Activated T-helper 1 cell treated with anti-CD3 and anti-CD28 coated beads, Interleukin-2, amount 50 U/mL, for 16 hours (primary cell): ENCODE results near the gene NUP62.
A peak's percentile ranks its signal among the peaks of the same experiment; 100 is the strongest.
"Not testable (repeated sequence)": the region's sequence is repeated elsewhere in the genome, so short reads cannot be mapped to it uniquely, and the experiment has no call there.

Experiments used
- DNase-seq, 2 donors: peaks; one replicate each; pipeline ENCODE4 v3.0.0-alpha.2; 2020; ENCODE audit warnings: low read depth in 1 of 2, low spot score in 1 of 2

NUP62 gene

DNA sequence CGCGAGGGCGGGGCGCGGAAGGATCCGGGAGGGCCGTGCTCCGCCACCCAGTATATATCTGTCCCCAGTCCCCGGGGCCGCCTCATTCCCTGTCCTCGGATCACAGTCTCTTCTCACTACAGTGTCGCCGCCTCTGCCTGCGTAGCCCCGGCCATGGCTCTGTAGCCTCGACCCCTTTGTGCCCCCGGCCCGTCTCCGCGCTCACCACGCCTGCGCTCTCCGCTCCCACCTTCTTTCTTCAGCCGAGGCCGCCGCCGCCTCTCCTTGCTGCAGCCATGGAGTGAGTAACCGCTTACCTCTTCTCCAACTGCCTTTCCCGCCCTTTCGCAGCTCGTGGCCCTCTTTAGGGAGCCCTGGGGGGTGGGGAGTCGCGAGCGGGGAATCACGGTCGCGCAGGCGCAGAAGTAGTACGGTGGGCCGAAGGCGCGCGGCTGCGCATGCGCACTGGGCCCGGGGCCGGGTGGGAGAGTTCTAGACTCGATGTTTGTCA, at the start of gene NUP62, which contains the start of gene ATF5:
TSS of gene NUP62 (minus strand) at position 384 of the 490 bp plus-strand sequence. CDS start 19,697 bp downstream, outside the sequence.
TSS of gene ATF5 (plus strand) at position 85 of the 490 bp plus-strand sequence. CDS start 1,646 bp downstream, outside the sequence.
- DNase-seq = peak; percentile 81 to 86

GRCh38 chr19:49978324-49978723, 49.0 kb upstream of the NUP62 start:
- no peak for DNase-seq

- no peak for DNase-seq
Measured at GRCh38 chr19:49977881-49978280, 48.6 kb upstream of the NUP62 start.

DNA sequence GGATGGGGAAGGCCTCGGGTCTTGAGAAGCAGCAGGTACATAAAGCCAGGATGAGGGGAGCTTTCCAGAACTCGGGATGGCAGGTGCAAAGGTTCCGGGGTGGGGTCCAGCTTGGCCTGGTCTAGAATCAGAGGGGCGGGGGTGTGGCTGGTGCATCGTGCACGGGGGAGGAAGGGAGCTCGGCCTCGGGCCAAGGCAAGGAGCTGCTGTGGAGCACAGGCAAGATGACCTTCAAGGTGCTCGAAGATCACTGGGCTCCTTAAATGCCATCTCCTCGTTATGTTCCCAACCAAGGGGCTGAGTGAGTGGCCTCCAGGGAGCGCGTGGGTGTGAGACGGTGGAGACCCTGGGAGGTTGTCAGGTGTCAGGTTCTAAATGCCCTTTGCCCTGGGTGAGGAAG, 47.8 kb upstream of the NUP62 start:
- DNase-seq = no peak

- no peak for DNase-seq
Measured at GRCh38 chr19:49976496-49976895, 47.2 kb upstream of the NUP62 start.

DNA sequence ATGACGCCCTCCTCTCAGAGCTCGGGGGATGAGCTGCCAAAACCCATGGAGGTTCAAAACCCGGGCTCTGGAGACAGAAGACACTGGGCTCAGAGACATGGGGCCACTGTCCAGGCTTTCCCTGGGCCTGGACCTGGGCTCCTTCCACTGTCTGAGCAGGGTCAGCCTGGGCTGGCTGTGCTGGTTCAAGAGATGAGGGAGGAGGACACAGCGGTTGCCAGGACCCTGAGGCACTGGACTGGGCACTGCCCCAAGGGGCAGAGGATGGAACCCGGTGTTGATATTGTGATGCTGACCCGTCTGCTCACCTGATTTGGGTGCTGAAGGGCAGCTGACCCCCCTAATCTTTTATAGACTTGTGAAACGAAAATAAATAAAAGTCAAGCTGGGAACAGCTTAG, 45.7 kb upstream of the NUP62 start:
- DNase-seq = no peak

DNA sequence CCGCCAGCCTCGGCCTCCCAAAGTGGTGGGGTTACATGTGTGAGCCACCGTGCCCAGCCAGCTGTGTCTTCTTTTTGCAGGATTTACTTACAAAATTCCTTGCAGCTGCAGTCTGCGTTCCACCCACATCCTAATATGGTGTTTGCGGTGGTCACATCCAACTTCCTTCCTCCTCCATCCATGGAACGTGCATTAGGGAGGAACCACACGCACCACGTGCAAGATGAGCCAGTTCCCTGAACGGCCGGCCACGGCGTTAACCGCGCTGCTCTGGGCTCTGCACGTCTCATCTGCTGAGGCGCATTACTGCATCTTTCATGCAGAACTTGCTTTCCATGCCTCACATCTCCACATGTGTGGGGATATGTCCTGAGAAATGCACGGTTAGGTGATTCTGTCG, 44.7 kb upstream of the NUP62 start:
- DNase-seq = no peak

DNA sequence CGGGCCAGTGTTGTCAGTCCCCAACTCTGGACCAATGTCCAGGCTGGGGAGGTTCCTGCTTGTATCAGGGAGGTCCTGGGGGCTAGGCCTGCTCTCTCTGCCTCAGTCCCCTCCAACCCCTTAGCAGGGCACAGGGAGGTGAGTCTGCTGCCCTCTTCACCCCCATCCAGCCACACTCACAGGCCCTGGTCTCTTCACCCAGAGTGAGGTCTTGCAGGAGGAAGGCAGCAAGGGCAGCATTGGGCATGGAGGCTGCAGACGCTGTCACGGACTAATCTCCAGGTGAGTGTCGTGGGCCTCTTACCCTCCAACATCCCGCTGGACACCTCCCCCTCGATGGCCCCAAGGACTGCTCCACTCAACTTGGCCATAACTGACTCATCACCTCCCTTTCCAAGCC, 43.5 kb upstream of the NUP62 start:
- no peak for DNase-seq

DNA sequence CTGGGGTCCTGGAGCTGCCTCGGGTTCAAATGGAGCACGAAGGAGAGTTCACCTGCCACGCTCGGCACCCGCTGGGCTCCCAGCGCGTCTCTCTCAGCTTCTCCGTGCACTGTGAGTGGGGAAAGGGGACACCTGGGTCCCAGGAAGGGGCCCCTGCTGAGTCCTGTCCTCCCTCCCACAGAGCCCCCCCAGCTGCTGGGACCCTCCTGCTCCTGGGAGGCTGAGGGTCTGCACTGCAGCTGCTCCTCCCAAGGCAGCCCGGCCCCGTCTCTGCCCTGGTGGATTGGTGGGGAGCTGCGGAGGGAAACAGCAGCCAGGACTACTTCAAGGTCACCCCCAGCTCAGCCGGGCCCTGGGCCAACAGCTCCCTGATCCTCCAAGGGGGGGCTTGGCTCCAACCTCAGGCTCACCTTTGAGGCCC, 42.7 kb upstream of the NUP62 start:
- DNase-seq = no peak

DNA sequence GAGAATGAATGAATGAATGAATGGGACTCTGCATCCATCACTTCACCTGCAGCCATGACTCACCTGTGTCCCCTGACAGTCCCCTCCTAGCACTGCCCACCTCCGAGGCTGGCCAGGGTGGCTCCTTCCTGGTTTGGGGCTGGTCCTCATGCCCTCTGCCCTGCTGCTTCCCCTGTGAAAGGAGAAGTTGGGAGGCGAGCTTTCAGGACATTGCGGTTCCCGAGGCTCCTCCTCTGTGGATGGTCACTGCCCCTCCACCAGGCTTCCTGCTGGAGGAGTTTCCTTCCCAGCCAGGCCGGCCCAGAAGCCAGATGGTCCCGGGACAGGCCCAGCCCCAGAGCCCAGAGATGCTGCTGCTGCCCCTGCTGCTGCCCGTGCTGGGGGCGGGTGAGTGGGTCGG, 40.1 kb upstream of the NUP62 start:
- not testable (repeated sequence) for DNase-seq

DNA sequence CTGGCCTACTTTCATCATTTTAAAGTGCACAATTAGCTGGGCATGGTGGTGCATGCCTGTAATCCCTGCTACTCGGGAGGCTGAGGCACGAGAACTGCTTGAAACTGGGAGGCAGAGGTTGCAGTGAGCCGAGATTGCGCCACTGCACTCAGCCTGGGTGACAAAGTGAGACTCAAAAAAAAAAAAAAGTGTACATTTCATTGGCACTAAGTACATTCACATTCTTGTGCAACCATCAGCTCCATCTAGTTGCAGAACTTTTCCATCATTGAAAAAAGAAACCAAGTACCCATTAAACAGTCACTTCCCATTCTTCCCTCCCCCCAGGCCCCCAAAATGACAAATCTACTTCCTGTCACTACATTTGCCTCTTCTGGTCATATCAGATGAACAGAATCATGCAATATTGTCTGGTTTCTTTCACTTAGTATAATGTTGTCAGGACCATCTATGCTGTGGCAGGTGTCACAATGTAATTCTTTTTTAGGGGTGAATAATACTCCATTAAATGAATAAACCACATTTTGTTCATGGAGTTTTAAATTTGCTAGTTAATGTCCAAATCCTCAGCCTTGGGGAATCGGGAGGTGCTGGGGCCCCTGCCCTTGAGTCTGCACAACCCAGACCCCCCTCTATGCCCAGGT, 39.1 kb upstream of the NUP62 start:
- no peak for DNase-seq

DNA sequence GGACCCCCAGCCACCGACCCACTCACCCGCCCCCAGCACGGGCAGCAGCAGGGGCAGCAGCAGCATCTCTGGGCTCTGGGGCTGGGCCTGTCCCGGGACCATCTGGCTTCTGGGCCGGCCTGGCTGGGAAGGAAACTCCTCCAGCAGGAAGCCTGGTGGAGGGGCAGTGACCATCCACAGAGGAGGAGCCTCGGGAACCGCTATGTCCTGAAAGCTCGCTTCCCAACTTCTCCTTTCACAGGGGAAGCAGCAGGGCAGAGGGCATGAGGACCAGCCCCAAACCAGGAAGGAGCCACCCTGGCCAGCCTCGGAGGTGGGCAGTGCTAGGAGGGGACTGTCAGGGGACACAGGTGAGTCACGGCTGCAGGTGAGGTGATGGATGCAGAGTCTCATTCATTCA, 31.7 kb upstream of the NUP62 start, which contains the start of gene SIGLEC11:
TSS of gene SIGLEC11 (minus strand) at position 193 of the 400 bp plus-strand sequence. CDS start at position 102, 91 bp downstream.
- DNase-seq = not testable (repeated sequence)

DNA sequence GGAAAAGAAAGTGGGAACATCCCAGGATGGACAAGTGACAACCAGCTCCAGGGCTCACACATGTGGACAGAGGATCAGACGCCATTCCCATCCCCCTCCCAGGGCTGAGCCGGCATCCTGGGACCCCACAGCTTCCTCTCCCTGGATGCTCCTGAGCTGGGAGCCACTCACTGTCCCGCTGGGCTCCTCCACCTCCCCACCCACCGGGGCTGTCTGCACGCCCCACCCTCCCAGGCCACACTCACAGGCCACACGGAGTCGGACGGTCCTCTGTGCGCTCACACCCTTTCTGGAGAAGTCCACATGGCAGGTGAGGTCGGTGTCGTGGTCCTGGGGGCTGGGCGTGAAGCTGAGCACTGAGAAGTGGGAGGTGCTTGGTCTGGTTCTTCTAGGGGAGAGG, 30.6 kb upstream of the NUP62 start:
- not testable (repeated sequence) for DNase-seq

- not testable (repeated sequence) for DNase-seq
Measured at GRCh38 chr19:49958596-49958995, 29.3 kb upstream of the NUP62 start.

- DNase-seq = not testable (repeated sequence)
Measured at GRCh38 chr19:49958144-49958543, 28.8 kb upstream of the NUP62 start.

- DNase-seq = no peak
Measured at GRCh38 chr19:49957262-49957915, 28.1 kb upstream of the NUP62 start.

- no peak for DNase-seq
Measured at GRCh38 chr19:49956115-49956495, 26.8 kb upstream of the NUP62 start.

- no peak for DNase-seq
Measured at GRCh38 chr19:49954933-49955332, 25.6 kb upstream of the NUP62 start.

- no peak for DNase-seq
Measured at GRCh38 chr19:49954092-49954829, 25.0 kb upstream of the NUP62 start.

DNA sequence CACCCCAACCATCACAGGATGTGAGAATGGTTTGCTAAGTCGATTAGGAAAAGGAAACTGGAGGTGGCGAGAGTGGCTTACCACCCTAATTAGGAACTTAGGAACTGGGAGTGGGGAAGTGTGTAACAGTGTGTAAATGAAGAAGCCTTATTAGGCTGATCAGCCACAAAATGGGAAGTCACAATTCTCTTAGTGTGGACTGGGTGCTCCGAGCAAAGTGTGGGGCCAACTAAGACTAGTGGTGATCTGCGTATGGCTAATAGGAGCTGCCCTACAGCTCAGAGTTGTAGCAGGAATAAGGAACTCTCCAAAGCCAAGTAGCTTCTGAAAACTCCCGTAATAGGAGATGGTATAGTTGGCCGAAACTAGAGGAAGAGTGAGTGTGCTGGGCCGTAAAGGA, 24.1 kb upstream of the NUP62 start:
- DNase-seq = no peak

DNA sequence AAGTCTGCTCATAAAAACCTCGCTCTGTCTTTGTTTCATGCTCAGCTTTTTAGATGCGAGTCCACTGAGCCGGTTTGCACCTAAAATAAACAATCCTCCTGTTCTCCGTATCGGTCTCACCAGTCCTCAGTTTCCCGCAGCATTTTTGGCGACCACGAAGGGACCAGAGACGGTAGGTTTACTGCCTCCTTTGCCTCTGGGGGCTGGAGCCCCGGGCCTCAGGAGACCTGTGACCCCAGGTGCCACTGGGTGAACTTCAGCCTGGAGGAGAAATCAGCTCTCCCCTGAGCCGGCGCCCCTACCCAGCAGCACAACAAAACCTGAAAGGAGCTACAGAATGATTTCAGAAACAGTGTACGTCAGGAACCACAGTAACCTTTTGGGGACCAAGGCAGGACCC, 23.6 kb upstream of the NUP62 start:
- no peak for DNase-seq

DNA sequence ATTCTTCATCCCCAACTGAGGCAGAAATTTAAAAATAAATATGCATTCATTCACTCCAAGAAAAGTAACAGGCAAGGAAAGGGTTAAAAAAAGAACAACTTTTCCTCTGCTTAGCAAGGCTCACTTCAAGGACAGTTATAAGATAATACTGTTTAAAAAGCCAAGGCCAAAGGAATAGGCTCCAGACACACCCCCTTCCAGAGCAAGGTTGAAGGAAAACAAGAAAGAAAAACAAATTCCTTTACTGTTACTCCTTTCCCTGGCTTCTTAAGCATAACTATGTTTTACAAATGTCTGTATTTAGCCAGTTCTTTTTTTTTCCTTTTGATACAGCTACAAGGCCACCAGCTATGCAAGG, 23.2 kb upstream of the NUP62 start:
- DNase-seq = no peak
